PC-9 (cell line): ENCODE results near the gene RSAD1. TPM values are rescaled to one million over a fixed set of nuclear protein-coding genes. Genes with fewer than 3 reads are reported as not detected.

ENCODE experiments used
- BruUV-seq: library from RNA; stranded (reverse); fragments of 400-500 nt; replicated peaks from 2 replicates; lab custom pipeline; 2021; lab: Mats Ljungman, UMichigan
- CTCF ChIA-PET: fragments of 300-600 bp; sonication (Branson Sonifier 250); formaldehyde crosslinking; loops from one replicate; lab custom pipeline; 2022; ENCODE audit warnings: antibody characterized with exemption; lab: Charles Lee
- POLR2A ChIA-PET: fragments of 300-600 bp; sonication (Branson Sonifier 250); formaldehyde crosslinking; loops from one replicate; lab custom pipeline; 2022; ENCODE audit warnings: antibody characterized with exemption; ENCODE audit not compliant: unreplicated experiment; lab: Charles Lee
- DNase-seq, 2 experiments: peaks; one replicate each; pipeline versions ENCODE4 v3.0.0 to v3.0.0-alpha.2; 2015 to 2022; ENCODE audit warnings: mixed read lengths in 1 of 2
- H2AFZ ChIP-seq: fragments of 200-600 bp; sonication (generic); 2 replicates; pipeline ENCODE4 v1.8.1; 2017; ENCODE audit warnings: antibody characterized with exemption
- H3F3A ChIP-seq: fragments of 200-600 bp; sonication (generic); 2 replicates; pipeline ENCODE4 v1.8.1; 2017; ENCODE audit warnings: antibody characterized with exemption, mild to moderate bottlenecking, low read depth; ENCODE audit not compliant: insufficient read depth
- H3K27ac ChIP-seq: fragments of 200-600 bp; sonication (generic); 2 replicates; pipeline ENCODE4 v1.6.1; 2016; ENCODE audit warnings: mixed run types
- H3K27me3 ChIP-seq: fragments of 200-600 bp; sonication (generic); 2 replicates; pipeline ENCODE4 v1.6.1; 2016; ENCODE audit warnings: low read depth, mixed run types; ENCODE audit not compliant: insufficient read depth
- H3K36me3 ChIP-seq: fragments of 200-600 bp; sonication (generic); 2 replicates; pipeline ENCODE4 v1.6.1; 2016; ENCODE audit warnings: low read depth, mixed run types
- H3K4me1 ChIP-seq: fragments of 200-600 bp; sonication (generic); replicated peaks from 2 replicates; pipeline ENCODE4 v1.6.1; 2016; ENCODE audit warnings: mixed run types; ENCODE audit not compliant: insufficient read depth
- H3K4me2 ChIP-seq: fragments of 200-600 bp; sonication (generic); 2 replicates; pipeline ENCODE4 v1.6.1; 2017; ENCODE audit warnings: mixed run types
- H3K4me3 ChIP-seq: fragments of 200-600 bp; sonication (generic); 2 replicates; pipeline ENCODE4 v1.6.1; 2016; ENCODE audit warnings: mixed run types
- H3K79me2 ChIP-seq: fragments of 200-600 bp; sonication (generic); 2 replicates; pipeline ENCODE4 v1.6.1; 2017; ENCODE audit warnings: low read depth, mixed run types
- H3K9me2 ChIP-seq: fragments of 200-600 bp; sonication (generic); 2 replicates; pipeline ENCODE4 v1.8.1; 2017; ENCODE audit warnings: mild to moderate bottlenecking; ENCODE audit not compliant: insufficient read depth
- H3K9me3 ChIP-seq: fragments of 200-600 bp; sonication (generic); 2 replicates; pipeline ENCODE4 v1.8.1; 2016; ENCODE audit warnings: low read depth; ENCODE audit not compliant: insufficient read depth
- H4K20me1 ChIP-seq: fragments of 200-600 bp; sonication (generic); 2 replicates; pipeline ENCODE4 v1.8.1; 2017; ENCODE audit not compliant: insufficient read depth
- EZH2 ChIP-seq: fragments of 200-600 bp; sonication (generic); IDR thresholded peaks from 2 replicates; pipeline ENCODE4 v1.8.0; 2017; ENCODE audit warnings: antibody characterized with exemption, low read depth
- intact Hi-C: fragments of 100-400 bp; cut with micrococcal nuclease; formaldehyde crosslinking; loops from one replicate; pipeline ENCODE4 v1.10.0; 2022; ENCODE audit not compliant: unreplicated experiment
- total RNA-seq: library from RNA; stranded (reverse); gene quantifications from 2 replicates; pipeline ENCODE4 v1.2.3, GENCODE V29; 2021
- TF ChIP-seq, protein P1 (sequence below): fragments of 200-600 bp; sonication (generic); conservative IDR thresholded peaks from 2 replicates; pipeline ENCODE4 v1.6.1; 2017; ENCODE audit warnings: mixed run types, antibody characterized with exemption, mild to moderate bottlenecking, moderate library complexity

The RSAD1 gene
- total RNA-seq, 1 experiment from 2014 or later: 15.1 TPM

DNA sequence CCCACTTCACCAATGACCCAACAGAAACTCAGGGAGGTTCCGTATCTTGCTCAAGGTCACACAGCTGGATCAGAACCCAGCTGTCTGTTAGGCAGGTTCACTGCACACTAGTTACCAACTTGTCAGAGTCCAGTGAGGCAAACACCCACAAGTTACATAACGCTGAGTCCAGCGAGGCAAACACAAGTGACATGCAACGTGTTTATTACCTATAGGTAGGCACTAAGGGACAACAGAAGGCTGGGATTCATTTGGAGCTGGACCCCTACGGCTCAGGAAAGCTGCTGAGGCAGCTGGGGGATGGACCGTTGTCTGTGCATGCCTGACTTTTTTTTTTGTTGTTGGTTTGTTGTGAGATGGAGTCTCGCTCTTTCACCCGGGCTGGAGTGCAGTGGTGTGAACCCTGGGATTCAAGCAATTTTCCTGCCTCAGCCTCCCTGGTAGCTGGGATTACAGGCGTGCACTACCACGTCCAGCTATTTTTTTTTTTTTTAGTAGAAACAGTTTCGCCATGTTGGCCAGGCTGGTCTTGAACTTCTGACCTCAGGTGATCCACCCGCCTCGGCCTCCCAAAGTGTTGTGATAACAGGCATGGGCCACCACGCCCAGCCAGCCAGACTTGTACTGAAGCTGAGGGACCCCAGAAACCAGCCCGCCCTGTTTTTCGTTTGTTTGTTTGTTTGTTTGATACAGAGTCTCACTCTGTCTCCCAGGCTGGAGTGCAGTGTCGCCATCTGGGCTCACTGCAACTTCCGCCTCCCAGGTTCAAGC, 1.9 kb upstream of the RSAD1 start:
- Histone ChIP-seq H3K9me3 (no peaks in the 10 kb centered on the region), H3K4me2 (no peak overlapping the region), H3K4me1 (peaks cover 25% of the 10 kb centered on the region), H3K27me3 (no peaks in the 10 kb centered on the region), H3K36me3 (peaks cover 5% of the 10 kb centered on the region; the same call in 1 of the 2 replicates), H3K27ac (no peak overlapping the region), H3K79me2 (peaks cover 16% of the 10 kb centered on the region), H3K9me2 (no peaks in the 10 kb centered on the region), H4K20me1 (no peaks in the 10 kb centered on the region; the same call in 1 of the 2 replicates), H3F3A (peaks cover 56% of the 10 kb centered on the region), H3K4me3 (no peak overlapping the region), H2AFZ (no peak overlapping the region)
- intact Hi-C loops: loop anchor here (10.0 kb wide), 2 partner anchors 202 to 382 kb away; partner anchors contain the start of genes PDK2 and TMEM92
- no peak for DNase-seq
- POLR2A ChIA-PET: no interaction called here
- TF ChIP-seq, protein P1, sequence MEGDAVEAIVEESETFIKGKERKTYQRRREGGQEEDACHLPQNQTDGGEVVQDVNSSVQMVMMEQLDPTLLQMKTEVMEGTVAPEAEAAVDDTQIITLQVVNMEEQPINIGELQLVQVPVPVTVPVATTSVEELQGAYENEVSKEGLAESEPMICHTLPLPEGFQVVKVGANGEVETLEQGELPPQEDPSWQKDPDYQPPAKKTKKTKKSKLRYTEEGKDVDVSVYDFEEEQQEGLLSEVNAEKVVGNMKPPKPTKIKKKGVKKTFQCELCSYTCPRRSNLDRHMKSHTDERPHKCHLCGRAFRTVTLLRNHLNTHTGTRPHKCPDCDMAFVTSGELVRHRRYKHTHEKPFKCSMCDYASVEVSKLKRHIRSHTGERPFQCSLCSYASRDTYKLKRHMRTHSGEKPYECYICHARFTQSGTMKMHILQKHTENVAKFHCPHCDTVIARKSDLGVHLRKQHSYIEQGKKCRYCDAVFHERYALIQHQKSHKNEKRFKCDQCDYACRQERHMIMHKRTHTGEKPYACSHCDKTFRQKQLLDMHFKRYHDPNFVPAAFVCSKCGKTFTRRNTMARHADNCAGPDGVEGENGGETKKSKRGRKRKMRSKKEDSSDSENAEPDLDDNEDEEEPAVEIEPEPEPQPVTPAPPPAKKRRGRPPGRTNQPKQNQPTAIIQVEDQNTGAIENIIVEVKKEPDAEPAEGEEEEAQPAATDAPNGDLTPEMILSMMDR: no peak
- TF ChIP-seq EZH2: no peak
- CTCF ChIA-PET: interaction anchor here (0.6 kb wide), 1 partner anchor 276 kb away, joined by 7 read pairs; no protein-coding TSS in a partner anchor
- BruUV-seq: no TSS peak

DNA sequence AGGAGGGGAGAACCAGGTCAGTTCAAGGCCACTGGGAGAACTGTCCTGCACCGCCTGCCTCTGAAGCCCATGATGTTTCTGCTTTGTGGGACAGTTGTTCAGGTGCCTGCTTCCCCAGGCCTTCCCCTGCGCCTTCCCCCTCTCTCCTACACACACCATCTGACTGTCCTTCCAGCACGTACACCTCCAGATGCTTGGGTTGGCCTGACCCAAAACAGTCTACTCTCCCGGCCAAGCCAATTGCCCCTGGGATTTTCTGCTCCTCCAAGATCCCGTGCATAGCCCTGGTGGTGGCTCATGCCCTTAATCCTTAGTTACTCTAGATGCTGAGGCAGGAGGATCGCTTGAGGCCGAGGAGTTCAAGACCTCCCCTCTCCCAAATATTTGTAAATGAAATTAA, 684 bp upstream of the RSAD1 start:
- Histone ChIP-seq H3F3A (peaks cover 56% of the 10 kb centered on the region), H4K20me1 (no peaks in the 10 kb centered on the region; the same call in 1 of the 2 replicates), H3K4me2 (peak overlapping the region; percentile 79), H3K4me3 (peak overlapping the region; percentile 86), H3K9me2 (no peaks in the 10 kb centered on the region), H3K36me3 (peaks cover 1% of the 10 kb centered on the region; the same call in 1 of the 2 replicates), H3K27me3 (no peaks in the 10 kb centered on the region), H3K9me3 (no peaks in the 10 kb centered on the region), H3K4me1 (peaks cover 29% of the 10 kb centered on the region), H3K27ac (peak overlapping the region; percentile 54; the same call in 1 of the 2 replicates), H3K79me2 (peaks cover 16% of the 10 kb centered on the region), H2AFZ (peak overlapping the region; percentile 83)
- ChIA-PET CTCF (interaction anchor here (0.6 to 0.7 kb wide), 6 partner anchors 26 to 453 kb away, joined by 5 to 17 read pairs (median 12); no protein-coding TSS in a partner anchor), POLR2A (interaction anchor here (0.6 kb wide), 1 partner anchor 162 kb away, joined by 3 read pairs; no protein-coding TSS in a partner anchor)
- no peak for DNase-seq
- BruUV-seq: no TSS peak
- TF ChIP-seq, protein P1: no peak
- no peak for TF ChIP-seq EZH2
- intact Hi-C loops: loop anchor here (1.0 to 10.0 kb wide), 6 partner anchors 54 to 383 kb away; partner anchors contain the start of genes LRRC59, PDK2 and TMEM92

DNA sequence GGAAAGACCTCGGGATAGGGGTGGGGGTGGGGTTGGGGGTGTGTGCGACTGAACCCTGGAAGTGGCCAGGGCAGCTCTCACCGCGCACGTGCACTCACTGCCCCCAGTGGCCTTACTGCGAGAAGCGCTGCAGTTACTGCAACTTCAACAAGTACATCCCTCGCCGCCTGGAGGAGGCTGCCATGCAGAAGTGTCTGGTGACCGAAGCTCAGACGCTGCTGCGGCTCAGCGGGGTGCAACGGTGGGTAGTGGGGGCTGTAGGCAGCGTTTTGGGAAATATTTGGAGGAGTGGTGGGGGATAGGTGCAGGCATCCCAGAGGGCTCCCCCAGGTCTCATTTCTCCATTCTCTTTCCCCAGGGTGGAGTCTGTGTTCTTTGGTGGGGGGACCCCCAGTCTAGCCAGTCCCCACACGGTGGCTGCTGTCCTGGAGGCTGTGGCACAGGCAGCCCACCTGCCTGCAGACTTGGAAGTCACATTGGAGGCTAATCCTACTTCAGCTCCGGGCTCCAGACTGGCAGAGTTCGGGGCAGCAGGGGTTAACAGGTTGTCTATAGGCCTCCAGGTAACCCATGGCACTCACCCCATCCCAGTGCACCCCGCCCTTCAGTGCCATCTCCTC, 972 bp downstream of the RSAD1 start:
- peak; percentile 71 to 82 for DNase-seq

More for the DNA sequence above, 972 bp downstream of the RSAD1 start:
- no TSS peak for BruUV-seq
- Histone ChIP-seq H3K4me2 (peak overlapping the region; percentile 79), H3F3A (peaks cover 51% of the 10 kb centered on the region), H3K9me3 (no peaks in the 10 kb centered on the region), H3K79me2 (peaks cover 16% of the 10 kb centered on the region), H2AFZ (peak overlapping the region; percentile 83), H3K27ac (peak overlapping the region; percentile 41), H3K4me1 (peaks cover 32% of the 10 kb centered on the region), H3K27me3 (no peaks in the 10 kb centered on the region), H3K9me2 (no peaks in the 10 kb centered on the region), H3K36me3 (0 out of 2 replicates have a peak, but pooled peaks cover 5% of the 10 kb centered on the region), H3K4me3 (peak overlapping the region; percentile 86), H4K20me1 (no peaks in the 10 kb centered on the region; the same call in 1 of the 2 replicates)
- intact Hi-C loops: loop anchor here (1.0 to 10.0 kb wide), 5 partner anchors 88 to 385 kb away; partner anchors contain the start of genes PDK2 and TMEM92
- POLR2A ChIA-PET: interaction anchor here (0.6 kb wide), 1 partner anchor 148 kb away, joined by 11 read pairs; no protein-coding TSS in a partner anchor
- TF ChIP-seq, protein P1: peak; percentile 58
- no peak for TF ChIP-seq EZH2
- CTCF ChIA-PET: interaction anchor here (0.6 to 1.8 kb wide), 8 partner anchors 8 to 457 kb away, joined by 3 to 6 read pairs (median 3); partner anchors contain the start of gene LRRC59
